C4-2B (cell line): ENCODE data around the gene SYP.

Experiments
- ZFX ChIP-seq: fragments of 450-650 bp; IDR thresholded peaks from 2 replicates; pipeline ENCODE4 v1.6.1; 2017
- TF ChIP-seq, protein P1 (sequence below): fragments of 450-650 bp; conservative IDR thresholded peaks from 2 replicates; pipeline ENCODE4 v1.5.1; 2017; ENCODE audit warnings: mild to moderate bottlenecking

- TF ChIP-seq, protein P1, sequence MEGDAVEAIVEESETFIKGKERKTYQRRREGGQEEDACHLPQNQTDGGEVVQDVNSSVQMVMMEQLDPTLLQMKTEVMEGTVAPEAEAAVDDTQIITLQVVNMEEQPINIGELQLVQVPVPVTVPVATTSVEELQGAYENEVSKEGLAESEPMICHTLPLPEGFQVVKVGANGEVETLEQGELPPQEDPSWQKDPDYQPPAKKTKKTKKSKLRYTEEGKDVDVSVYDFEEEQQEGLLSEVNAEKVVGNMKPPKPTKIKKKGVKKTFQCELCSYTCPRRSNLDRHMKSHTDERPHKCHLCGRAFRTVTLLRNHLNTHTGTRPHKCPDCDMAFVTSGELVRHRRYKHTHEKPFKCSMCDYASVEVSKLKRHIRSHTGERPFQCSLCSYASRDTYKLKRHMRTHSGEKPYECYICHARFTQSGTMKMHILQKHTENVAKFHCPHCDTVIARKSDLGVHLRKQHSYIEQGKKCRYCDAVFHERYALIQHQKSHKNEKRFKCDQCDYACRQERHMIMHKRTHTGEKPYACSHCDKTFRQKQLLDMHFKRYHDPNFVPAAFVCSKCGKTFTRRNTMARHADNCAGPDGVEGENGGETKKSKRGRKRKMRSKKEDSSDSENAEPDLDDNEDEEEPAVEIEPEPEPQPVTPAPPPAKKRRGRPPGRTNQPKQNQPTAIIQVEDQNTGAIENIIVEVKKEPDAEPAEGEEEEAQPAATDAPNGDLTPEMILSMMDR = no peak
- no peak for TF ChIP-seq ZFX
Measured at GRCh38 chrX:49232525-49232924, 32.5 kb upstream of the SYP start.
